ENCODE data around the gene THTPA.

Gene THTPA

GRCh38 chr14:23571701-23572523 is 15.8 kb downstream of the THTPA start:
- no peak for DNase-seq (ENCODE audit: low read depth)
- TF ChIP-seq MYC (IDR thresholded peaks at IDR 0.05; ENCODE audit: low read depth, low read length) (no peak), MAX (IDR thresholded peaks at IDR 0.05; ENCODE audit: low read depth, low read length) (no peak), POLR2A (IDR thresholded peaks at IDR 0.05; ENCODE audit: extremely low read depth, insufficient read length) (no peak), CTCF (IDR thresholded peaks at IDR 0.05; ENCODE audit: low read depth, low read length) (no peak)
- H3K4me3 ChIP-seq (ENCODE audit: low read depth, low read length) = no peak overlapping the region

- TF ChIP-seq MYC (IDR thresholded peaks at IDR 0.05; ENCODE audit: low read depth, low read length) (no peak), MAX (IDR thresholded peaks at IDR 0.05; ENCODE audit: low read depth, low read length) (no peak), POLR2A (IDR thresholded peaks at IDR 0.05; ENCODE audit: extremely low read depth, insufficient read length) (no peak), CTCF (IDR thresholded peaks at IDR 0.05; ENCODE audit: low read depth, low read length) (no peak)
- DNase-seq (ENCODE audit: low read depth) = no peak
- H3K4me3 ChIP-seq (ENCODE audit: low read depth, low read length) = no peak overlapping the region
These were observed 16.4 kb downstream of the THTPA start for GRCh38 chr14:23572524-23572828.

GRCh38 chr14:23572836-23573235 is 16.8 kb downstream of the THTPA start:
- no peak for DNase-seq (ENCODE audit: low read depth)
- TF ChIP-seq CTCF (IDR thresholded peaks at IDR 0.05; ENCODE audit: low read depth, low read length) (no peak), MYC (IDR thresholded peaks at IDR 0.05; ENCODE audit: low read depth, low read length) (no peak), POLR2A (IDR thresholded peaks at IDR 0.05; ENCODE audit: extremely low read depth, insufficient read length) (no peak), MAX (IDR thresholded peaks at IDR 0.05; ENCODE audit: low read depth, low read length) (no peak)
- H3K4me3 ChIP-seq (ENCODE audit: low read depth, low read length) = no peak overlapping the region

- TF ChIP-seq MYC (IDR thresholded peaks at IDR 0.05; ENCODE audit: low read depth, low read length) (no peak), CTCF (IDR thresholded peaks at IDR 0.05; ENCODE audit: low read depth, low read length) (no peak), MAX (IDR thresholded peaks at IDR 0.05; ENCODE audit: low read depth, low read length) (no peak), POLR2A (IDR thresholded peaks at IDR 0.05; ENCODE audit: extremely low read depth, insufficient read length) (no peak)
- no peak for DNase-seq (ENCODE audit: low read depth)
- no peak overlapping the region for H3K4me3 ChIP-seq (ENCODE audit: low read depth, low read length)
These were observed 17.4 kb downstream of the THTPA start for GRCh38 chr14:23573384-23574015.

- no peak for DNase-seq (ENCODE audit: low read depth)
- TF ChIP-seq MYC (IDR thresholded peaks at IDR 0.05; ENCODE audit: low read depth, low read length) (no peak), CTCF (IDR thresholded peaks at IDR 0.05; ENCODE audit: low read depth, low read length) (no peak), MAX (IDR thresholded peaks at IDR 0.05; ENCODE audit: low read depth, low read length) (no peak), POLR2A (IDR thresholded peaks at IDR 0.05; ENCODE audit: extremely low read depth, insufficient read length) (no peak)
- no peak overlapping the region for H3K4me3 ChIP-seq (ENCODE audit: low read depth, low read length)
These were observed 21.1 kb downstream of the THTPA start for GRCh38 chr14:23577004-23577681.

All from NB4 (cell line).